ENCODE measurements around the gene TSPAN12.
A peak's percentile ranks its signal among the peaks of the same experiment; 100 is the strongest.
"Not testable (repeated sequence)": the region's sequence is repeated elsewhere in the genome, so short reads cannot be mapped to it uniquely, and the experiment has no call there.

Gene TSPAN12

DNA sequence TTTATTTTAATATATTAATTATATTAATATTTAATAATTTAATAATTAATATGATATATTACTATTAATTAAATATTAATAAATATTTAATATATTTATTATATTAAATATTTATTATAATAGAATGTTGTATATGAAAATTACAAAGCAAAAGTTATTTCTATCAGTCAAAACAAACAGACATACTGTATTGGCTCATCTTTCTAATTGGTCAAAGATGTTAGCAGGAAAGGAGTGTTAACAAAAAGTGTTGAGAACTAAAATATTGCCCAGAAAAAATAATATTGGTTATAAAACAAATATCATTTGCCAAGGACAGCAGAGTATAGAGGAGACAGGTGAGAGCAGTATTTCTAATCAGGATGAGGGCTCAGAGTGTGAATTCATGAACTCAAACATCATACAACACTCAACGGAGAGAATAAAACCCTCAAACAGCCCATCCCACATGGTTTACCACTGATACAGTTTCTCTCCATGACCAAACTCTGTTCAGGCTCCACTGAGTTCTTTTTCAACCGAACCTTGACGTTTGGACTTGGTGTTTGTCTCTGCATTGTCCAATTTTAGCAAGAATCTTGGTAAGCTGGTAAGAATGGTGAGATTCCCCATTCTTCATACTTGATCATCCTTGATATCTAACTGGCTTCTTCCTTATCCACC lies 58.0 kb downstream of the TSPAN12 start:
- no peak for DNase-seq

DNA sequence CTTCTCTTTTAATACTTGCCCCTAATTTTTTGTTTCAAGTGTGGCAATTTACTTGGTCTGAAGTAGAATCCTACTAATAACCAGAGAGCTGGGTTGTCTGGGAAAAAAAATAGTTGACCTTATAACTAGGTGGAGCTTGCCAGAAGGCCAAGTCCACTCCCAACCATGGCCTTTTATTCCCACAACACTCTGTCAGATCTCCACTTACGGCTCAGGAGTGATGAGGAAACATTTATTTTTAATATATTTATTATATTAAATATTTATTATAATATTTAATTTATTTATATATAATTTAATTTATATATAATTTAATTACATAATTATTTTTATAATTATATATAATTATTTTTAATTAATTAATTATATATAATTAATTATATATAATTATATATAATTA lies 58.8 kb downstream of the TSPAN12 start:
- no peak for DNase-seq

GRCh38 chr7:120797026-120797645 lies 60.8 kb downstream of the TSPAN12 start:
- DNase-seq: no peak

DNA sequence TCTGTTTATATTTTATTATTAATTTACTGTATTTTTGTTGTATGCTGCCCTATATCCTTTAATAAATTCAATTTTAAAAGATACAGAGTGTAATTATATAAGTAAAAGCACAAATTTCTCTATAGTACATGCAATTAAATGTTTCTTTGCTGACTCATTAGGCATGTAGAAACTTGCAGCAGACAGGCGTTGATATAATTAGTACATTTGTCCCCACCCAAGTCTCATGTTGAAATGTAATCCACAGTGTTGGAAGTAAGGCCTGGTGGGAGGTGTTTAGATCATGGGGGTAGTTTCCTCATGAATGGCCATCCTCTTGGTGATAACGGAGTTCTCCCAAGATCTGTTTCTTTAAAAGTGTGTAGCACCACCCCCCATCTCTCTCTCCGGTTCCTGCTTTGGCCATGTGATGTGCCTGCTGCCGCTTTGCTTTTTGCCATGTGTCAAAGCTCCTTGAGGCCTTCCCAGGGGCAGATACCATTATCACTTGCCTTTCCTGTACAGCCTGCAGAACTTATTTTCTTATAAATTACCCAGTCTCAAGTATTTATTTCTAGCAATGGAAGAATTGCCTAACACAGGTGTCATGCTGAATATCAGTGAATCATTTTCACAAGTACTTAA lies 63.7 kb downstream of the TSPAN12 start:
- no peak for DNase-seq

- DNase-seq: no peak
These were observed 64.6 kb downstream of the TSPAN12 start for GRCh38 chr7:120793213-120793936.

DNA sequence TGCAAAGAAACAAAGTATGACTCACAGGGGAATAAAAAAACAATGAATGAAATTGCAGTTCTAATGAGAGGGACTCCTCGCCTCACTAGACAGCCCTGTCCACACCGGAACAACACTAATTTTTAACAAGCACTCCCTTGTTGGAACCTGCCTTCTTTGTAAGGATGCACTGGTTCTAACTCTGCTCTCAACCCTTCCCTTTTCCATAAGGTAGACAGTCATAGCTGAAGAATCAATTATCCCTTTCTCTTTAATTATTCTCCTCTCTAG lies 65.1 kb downstream of the TSPAN12 start:
- DNase-seq: no peak

DNA sequence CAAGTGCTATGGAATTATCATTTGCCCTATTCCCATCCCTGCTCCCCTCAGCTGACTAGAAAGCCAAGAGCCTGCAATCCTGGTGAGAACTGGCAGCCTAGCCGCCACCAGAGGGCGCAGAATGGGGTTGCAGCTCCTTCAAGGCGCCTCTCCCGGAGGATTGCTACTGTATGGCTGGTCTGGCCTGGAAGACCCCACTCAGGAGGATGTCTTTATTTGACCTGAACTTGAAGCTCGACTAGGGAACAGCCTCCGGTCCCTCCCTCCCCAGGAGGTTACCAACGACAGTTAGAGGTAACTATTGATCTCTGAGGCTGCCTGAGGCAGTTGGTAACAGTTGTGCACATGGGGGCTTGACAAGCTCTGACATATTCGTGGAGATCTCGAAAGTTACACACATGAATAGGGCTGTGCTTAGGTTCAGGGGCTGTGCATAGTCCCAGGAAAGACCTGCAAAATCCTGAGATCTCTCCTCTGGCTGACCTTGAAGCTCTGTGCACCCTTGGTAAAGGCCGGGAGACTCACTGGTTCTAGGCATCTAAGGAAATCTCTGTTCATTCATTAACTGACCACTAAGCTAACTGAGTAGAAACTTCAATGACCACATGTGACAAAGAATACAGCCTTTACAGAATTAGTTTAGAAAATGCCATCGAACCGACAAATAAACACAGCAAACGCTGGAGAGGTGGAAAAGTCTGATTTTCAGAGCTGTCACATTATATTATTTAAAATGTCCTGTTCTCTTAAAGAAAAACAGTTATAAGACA lies 65.7 kb downstream of the TSPAN12 start:
- peak; percentile 57 for DNase-seq

GRCh38 chr7:120785095-120785494 lies 72.8 kb downstream of the TSPAN12 start:
- DNase-seq: no peak

- DNase-seq: no peak
These were observed 74.2 kb downstream of the TSPAN12 start for GRCh38 chr7:120783721-120784120.

GRCh38 chr7:120783273-120783672 lies 74.7 kb downstream of the TSPAN12 start:
- DNase-seq: no peak

GRCh38 chr7:120781924-120782323 lies 76.0 kb downstream of the TSPAN12 start:
- DNase-seq: not testable (repeated sequence)

- DNase-seq: no peak
These were observed 77.0 kb downstream of the TSPAN12 start for GRCh38 chr7:120780938-120781337.

GRCh38 chr7:120780451-120780850 lies 77.5 kb downstream of the TSPAN12 start:
- DNase-seq: not testable (repeated sequence)

DNA sequence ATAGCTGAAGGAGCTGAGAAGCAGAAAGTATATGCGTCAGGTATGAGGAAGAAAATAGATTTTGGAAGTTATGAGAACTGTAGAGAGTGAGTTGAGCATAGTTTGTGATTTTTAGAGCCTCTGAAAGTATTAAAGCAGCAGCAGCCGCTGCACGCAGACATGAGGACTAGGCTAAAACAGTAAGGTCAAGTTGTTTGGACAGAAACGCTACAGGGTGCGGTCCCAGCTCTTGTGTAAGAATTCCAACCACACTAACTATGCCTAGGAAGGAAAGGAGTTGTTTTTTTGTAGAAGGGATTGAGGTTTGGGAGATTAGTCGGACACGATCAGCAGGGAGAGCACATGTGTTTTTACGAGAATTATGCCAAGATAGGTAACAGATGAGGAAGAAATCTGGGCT lies 78.9 kb downstream of the TSPAN12 start:
- not testable (repeated sequence) for DNase-seq

DNA sequence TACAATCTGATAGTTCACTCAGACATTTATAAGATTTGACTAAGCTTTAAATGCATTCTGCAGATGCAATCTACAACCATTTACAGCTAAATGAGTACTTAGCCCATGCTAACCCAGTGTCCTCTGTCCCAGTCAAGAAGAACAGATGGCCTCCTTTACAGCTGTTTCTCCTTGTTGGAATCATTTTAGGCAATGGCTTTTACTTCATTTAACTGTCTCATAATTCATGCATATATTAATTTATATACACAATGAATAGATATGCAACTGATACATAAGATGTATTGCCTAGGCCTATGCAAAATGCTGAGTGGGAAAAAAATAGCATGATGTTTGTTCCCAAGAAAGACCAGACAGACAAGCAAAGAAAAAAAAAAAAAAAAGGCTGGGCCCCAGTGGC lies 82.2 kb downstream of the TSPAN12 start:
- DNase-seq: no peak

GRCh38 chr7:120774481-120774880 lies 83.5 kb downstream of the TSPAN12 start:
- no peak for DNase-seq

DNA sequence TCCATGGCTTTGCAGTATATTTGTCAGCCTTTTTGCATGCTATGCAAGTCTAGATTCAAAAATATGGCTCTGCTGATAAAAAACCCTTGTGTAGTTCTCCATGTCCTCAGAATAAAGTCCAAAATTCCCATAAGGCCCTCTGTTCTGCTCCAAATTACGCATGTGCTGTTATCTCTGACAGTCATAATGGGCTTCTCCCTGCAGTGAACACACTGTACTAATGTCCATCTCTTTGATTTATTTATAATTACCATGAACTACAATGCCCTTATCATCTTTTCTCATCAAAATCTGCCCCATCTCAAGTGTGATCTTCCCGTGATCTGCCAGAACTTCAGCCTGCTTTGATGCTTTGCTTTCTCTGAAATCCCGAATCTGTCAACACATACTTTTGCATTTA lies 87.7 kb downstream of the TSPAN12 start:
- no peak for DNase-seq

GRCh38 chr7:120760851-120761250 lies 97.1 kb downstream of the TSPAN12 start:
- no peak for DNase-seq

DNA sequence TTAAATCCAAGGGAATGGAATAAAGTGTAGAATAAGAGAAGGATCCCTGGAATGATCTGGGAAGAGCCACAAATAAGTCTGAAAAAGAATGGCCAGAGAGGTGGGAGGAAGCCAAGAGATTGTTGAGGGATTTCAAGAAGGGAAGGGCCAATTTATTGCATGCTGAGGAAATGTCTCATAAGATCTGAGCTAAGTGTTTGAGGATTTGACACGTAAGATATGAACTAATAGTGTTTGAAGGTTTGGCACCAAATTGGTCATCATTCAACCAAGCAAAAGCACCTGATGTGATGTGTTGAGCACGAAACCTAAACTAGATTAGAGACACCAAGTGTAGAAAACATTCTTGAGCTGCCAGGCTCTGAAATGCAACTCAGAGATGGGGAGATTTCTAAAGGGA lies 97.9 kb downstream of the TSPAN12 start:
- DNase-seq: no peak

DNA sequence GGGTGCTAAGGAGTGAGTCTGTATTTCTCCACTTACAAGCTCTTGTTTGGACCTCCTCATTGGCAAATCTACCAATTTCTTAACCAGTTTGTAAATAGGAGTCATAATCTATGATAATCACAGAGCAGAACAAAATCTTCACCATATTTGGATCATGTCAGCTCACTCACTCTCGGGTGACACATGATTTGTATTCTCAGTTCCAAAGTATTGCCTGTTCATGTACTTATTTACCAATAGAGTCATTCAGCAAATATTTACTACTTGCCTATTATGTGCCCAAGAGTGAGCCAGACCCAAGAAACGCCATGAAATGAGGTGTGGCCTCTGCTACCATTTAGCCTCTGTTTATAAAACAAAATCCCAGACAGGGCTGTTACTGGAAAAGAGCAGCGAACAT lies 114.8 kb downstream of the TSPAN12 start:
- DNase-seq: no peak

- DNase-seq: peak; percentile 42
These were observed 115.6 kb downstream of the TSPAN12 start for GRCh38 chr7:120742372-120742771.

DNA sequence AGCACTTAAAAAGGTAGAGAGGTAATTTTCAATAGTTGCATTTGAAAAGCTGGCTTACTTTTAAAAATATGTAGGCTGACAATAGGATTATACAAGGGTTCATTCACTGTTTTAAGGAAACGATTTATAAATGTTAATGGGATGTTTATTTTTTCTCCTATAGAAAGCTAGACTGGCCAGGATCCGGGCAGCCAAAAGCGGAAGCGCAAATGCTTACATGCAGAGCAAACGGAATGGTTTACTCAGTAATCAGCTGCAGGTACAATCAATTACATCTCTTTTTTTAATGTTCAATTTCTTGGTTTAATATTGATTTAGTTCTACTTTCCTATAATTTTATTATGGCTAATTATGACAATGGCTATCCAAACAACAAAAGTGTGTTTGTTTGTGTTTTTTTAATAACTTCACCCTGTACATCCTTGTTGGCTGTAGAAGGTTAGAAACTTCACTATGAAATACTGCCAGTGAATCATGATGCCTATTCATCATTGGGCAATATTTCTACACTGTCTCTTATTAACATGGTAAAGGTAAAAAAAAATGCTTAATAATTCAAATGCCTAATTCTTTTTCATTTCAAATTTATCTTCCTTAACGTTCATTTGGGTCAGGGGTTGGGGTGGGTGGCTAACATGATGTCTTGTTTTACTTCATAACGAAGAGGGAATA lies 116.4 kb downstream of the TSPAN12 start:
- DNase-seq: no peak

DNA sequence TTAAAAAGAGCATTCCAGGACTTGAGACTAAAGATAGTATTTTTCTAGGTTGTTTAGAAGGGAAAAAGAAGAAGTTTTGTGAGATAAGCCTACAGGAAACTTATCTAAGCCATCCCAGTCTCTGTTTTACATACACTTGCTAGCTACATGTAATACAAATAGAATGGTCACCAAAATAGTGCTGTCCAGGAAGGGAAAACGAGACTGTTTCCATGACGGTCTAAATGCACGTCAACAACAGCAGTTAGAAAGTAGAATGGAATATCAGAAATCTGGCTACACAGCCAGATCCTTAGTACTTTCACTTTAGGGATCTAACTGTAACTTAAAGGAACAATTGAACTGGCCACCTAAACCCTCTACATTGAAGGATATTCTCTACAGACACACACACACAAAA lies 117.6 kb downstream of the TSPAN12 start:
- DNase-seq: no peak

Measured in midbrain (tissue), 1 donor.